BJ (cell line): ENCODE measurements around the gene CARS2. TPM values are rescaled to one million over a fixed set of nuclear protein-coding genes. Genes with fewer than 3 reads are reported as not detected.
"Not testable (repeated sequence)": the region's sequence is repeated elsewhere in the genome, so short reads cannot be mapped to it uniquely, and the experiment has no call there.

Experiments
- CTCF ChIA-PET: fragments of 350-600 bp; formaldehyde crosslinking; extraction: SDS; loops from one replicate; lab custom pipeline; 2021; ENCODE audit warnings: antibody characterized with exemption, inconsistent platforms; lab: Yijun Ruan, JAX
- POLR2A ChIA-PET: fragments of 300-600 bp; sonication (Branson Sonifier 250); formaldehyde crosslinking; extraction: SDS; loops from one replicate; lab custom pipeline; 2021; ENCODE audit warnings: antibody characterized with exemption; lab: Charles Lee
- DNase-seq: peaks from one replicate; pipeline ENCODE4 v3.0.0-alpha.2; 2011; ENCODE audit warnings: low read depth
- H3K27me3 ChIP-seq: 2 replicates; pipeline ENCODE4 v1.6.0; 2011; ENCODE audit warnings: low read length; ENCODE audit not compliant: control insufficient read depth, insufficient read depth
- H3K36me3 ChIP-seq: 2 replicates; pipeline ENCODE4 v1.5.1; 2011; ENCODE audit warnings: low read length; ENCODE audit not compliant: control insufficient read depth, insufficient read depth
- H3K4me3 ChIP-seq: 2 replicates; pipeline ENCODE4 v1.5.1; 2011; ENCODE audit warnings: low read depth, mild to moderate bottlenecking, control low read depth, low read length
- polyA plus RNA-seq: library from polyadenylated mRNA; depleted of rRNA; stranded (reverse); fragments of >200 nt; gene quantifications from 2 replicates; pipeline ENCODE4 v1.2.3, GENCODE V29; 2011
- TF ChIP-seq, protein P1 (sequence below): IDR thresholded peaks from 2 replicates; pipeline ENCODE4 v1.5.1; 2011; ENCODE audit warnings: low read depth, mild to moderate bottlenecking, control low read depth, inconsistent platforms, low read length, moderate library complexity; ENCODE audit not compliant: insufficient read depth

CARS2 gene
- polyA plus RNA-seq, 1 experiment, result 76.8 TPM

DNA sequence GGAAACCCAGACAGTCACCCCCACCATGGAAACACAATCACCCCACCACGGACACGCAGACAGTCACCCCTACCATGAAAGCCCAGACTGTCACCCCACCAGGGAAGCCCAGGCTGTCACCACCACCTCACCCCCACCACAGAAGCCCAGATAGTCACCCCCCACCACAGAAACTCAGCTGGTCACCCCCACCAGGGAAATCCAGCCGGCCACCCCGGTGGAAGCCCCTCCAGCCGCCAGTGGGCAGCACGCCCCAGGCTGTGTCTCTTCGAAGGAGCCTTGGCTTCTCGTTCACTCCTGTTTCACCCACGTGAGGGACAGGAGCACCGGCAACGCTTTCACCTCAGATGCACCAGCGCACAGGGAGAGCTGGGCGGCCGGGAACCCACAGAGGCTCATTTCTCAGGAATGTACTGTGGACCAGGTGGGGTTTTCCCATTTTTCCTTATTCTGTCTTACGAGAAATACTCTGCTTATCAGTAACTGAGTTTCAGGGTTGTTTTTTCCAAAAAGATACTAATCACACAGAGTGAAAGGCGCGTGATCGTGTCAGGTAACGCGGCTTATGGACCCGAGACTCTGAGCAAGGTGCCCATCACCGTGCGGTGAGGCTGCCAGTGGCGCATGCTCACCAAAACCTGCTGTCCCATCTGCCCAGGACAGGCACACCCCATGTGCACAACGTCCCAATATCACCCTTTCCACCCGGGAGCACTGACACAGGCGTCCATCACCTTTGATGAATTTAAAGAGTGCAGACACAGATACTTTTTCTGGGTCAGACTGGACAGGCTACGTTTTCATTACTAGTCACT, 28.0 kb downstream of the CARS2 start:
- ChIA-PET CTCF (interaction anchor here (0.6 kb wide), 1 partner anchor 141 kb away, joined by 3 read pairs; no protein-coding TSS in a partner anchor), POLR2A (no interaction called here)
- H3K36me3 ChIP-seq, result peaks cover 24% of the 10 kb centered on the region
- H3K4me3 ChIP-seq, result no peak overlapping the region
- TF ChIP-seq, protein P1, sequence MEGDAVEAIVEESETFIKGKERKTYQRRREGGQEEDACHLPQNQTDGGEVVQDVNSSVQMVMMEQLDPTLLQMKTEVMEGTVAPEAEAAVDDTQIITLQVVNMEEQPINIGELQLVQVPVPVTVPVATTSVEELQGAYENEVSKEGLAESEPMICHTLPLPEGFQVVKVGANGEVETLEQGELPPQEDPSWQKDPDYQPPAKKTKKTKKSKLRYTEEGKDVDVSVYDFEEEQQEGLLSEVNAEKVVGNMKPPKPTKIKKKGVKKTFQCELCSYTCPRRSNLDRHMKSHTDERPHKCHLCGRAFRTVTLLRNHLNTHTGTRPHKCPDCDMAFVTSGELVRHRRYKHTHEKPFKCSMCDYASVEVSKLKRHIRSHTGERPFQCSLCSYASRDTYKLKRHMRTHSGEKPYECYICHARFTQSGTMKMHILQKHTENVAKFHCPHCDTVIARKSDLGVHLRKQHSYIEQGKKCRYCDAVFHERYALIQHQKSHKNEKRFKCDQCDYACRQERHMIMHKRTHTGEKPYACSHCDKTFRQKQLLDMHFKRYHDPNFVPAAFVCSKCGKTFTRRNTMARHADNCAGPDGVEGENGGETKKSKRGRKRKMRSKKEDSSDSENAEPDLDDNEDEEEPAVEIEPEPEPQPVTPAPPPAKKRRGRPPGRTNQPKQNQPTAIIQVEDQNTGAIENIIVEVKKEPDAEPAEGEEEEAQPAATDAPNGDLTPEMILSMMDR, result no peak
- no peaks in the 10 kb centered on the region for H3K27me3 ChIP-seq
- no peak for DNase-seq

DNA sequence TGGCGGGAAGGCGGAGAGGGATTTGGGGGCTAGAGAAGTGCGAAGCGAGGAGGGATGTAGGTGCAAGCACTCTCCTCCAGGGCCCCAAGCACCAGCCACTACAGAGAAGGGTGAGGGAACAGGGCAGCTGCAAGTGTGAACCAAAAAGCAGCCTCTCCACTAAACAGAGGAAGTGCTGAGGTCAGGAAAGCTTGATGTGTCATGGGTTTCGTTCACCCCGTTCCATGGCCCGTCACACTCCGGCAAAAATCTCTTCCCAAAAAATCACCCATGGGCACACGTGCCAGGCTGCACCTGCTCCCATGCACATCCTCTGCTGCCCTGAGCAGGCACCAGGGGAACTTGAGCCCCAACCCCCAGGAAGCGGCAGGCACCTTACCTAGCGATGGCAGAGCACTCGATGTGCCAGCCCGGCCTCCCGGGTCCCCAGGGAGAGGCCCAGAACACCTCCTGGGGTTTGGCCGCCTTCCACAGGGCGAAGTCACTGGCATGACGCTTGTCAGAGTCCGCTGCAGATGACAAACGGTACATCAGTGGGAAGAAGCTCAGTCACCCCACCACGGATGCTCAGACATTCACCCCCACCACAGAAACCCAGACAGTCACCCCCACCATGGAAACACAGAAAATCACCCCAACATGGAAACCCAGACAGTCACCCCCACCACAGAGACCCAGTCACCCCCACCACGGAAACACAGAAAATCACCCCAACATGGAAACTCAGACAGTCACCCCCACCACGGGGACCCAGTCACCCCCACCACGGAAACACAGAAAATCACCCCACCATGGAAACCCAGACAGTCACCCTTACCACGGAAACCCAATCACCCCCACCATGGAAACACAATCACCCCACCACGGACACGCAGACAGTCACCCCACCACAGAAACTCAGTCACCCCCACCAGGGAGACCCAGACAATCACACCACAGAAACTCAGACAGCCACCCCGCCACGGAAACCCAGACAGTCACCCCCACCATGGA, 29.0 kb downstream of the CARS2 start:
- TF ChIP-seq, protein P1, result no peak
- Histone ChIP-seq H3K36me3 (peaks cover 17% of the 10 kb centered on the region), H3K27me3 (no peaks in the 10 kb centered on the region), H3K4me3 (no peak overlapping the region)
- ChIA-PET POLR2A (no interaction called here), CTCF (no interaction called here)
- DNase-seq, result no peak

DNA sequence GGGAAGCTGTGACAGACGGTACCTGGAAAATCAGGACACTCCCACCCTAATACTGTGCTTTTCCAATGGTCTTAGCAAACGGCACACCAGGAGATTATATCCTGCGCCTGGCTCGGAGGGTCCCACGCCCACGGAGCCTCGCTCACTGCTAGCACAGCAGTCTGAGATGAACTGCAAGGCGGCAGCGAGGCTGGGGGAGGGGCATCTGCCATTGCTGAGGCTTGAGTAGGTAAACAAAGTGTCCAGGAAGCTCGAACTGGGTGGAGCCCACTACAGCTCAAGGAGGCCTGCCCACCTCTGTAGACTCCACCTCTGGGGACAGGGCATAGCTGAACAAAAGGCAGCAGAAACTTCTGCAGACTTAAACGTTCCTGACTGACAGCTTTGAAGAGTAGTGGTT, 36.1 kb downstream of the CARS2 start:
- H3K4me3 ChIP-seq, DNase-seq, H3K27me3 ChIP-seq, POLR2A ChIA-PET: not testable (repeated sequence)
- CTCF ChIA-PET, result interaction anchor here (1.1 kb wide), 1 partner anchor 10 kb away, joined by 3 read pairs; no protein-coding TSS in a partner anchor
- H3K36me3 ChIP-seq, result peaks cover 21% of the 10 kb centered on the region

DNA sequence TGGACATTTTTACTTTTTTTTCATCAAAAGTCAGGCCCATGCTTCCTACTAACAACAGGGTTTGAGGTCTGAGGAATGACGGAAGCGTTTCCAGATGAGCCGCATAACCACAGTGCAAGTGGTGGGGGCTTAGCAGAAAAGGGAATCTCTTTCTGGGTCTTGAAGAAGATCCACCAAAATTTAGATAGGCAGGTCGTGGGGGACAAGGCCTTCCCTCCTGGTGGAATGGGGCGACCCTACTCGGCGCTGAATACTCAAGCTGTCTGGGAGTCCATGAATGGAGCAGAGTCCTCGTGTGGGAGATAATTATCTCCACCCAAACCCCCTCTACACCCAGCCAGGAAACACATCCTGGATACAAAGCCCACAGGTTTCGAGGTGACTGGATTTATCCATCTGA, 36.9 kb downstream of the CARS2 start:
- Histone ChIP-seq H3K36me3 (peaks cover 25% of the 10 kb centered on the region), H3K4me3 (no peak overlapping the region), H3K27me3 (no peaks in the 10 kb centered on the region)
- TF ChIP-seq, protein P1, result no peak
- ChIA-PET POLR2A (no interaction called here), CTCF (no interaction called here)
- DNase-seq, result no peak

DNA sequence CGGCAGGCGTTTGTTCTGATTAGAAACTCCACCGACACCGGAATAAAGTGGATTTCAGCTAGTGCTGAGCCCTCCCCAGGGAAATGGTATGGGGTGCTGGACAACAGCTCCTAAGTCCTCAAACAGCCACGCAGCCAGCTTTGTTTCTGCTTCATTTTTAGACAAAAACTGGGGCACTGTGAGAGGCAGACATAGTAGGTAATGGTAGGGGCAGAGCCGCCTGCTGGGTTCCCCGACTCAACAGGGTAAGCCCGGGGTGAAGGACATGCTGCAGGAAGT, 39.7 kb downstream of the CARS2 start:
- ChIA-PET POLR2A (no interaction called here), CTCF (no interaction called here)
- TF ChIP-seq, protein P1, result no peak
- Histone ChIP-seq H3K36me3 (peaks cover 35% of the 10 kb centered on the region), H3K4me3 (no peak overlapping the region), H3K27me3 (no peaks in the 10 kb centered on the region)
- no peak for DNase-seq
